ENCODE measurements around the gene RBM47. TPM values are rescaled to one million over a fixed set of nuclear protein-coding genes. Genes with fewer than 3 reads are reported as not detected.

RBM47 gene
- total and polyA plus RNA-seq, 2 of the 4 experiments (the other 2 are of a cell fraction): 0.44 to 1.1 TPM

- no peak overlapping the region for H3K23ac ChIP-seq (ENCODE audit: low read depth, low read length)
- peaks cover 12% of the 10 kb centered on the region for H3K4me1 ChIP-seq (ENCODE audit: control insufficient read depth, insufficient read depth, low read length)
- H2BK20ac ChIP-seq (ENCODE audit: low read depth, low read length): no peak overlapping the region
- DNase-seq (peak; percentile 29), ATAC-seq (ENCODE audit: low read depth) (no peak)
- H3K4ac ChIP-seq (ENCODE audit: low read depth, low read length): no peak overlapping the region
- H3K9me1 ChIP-seq (ENCODE audit: insufficient read depth, low read length): 0 out of 2 replicates have a peak, but pooled peaks cover 5% of the 10 kb centered on the region
- H2AK5ac ChIP-seq (ENCODE audit: low read depth, low read length): no peak overlapping the region
- no peak overlapping the region for H3K4me3 ChIP-seq (ENCODE audit: insufficient read depth, low read depth, low read length)
- H3K27ac ChIP-seq (ENCODE audit: insufficient read depth, low read length): no peak overlapping the region
- dilution Hi-C loops (cut with HindIII; ENCODE audit: low sequenced_read_pairs, unreplicated experiment): no loop called here
- H2BK120ac ChIP-seq (ENCODE audit: low read depth, low read length): no peak overlapping the region
- H3K18ac ChIP-seq (ENCODE audit: low read depth, low read length): no peak overlapping the region
- CTCF ChIA-PET: interaction anchor here (0.6 to 0.7 kb wide), 4 partner anchors 300 to 1595 kb away, joined by 3 to 4 read pairs (median 4); no protein-coding TSS in a partner anchor
- TF ChIP-seq CHD1 (IDR thresholded peaks at IDR 0.05; ENCODE audit: low read depth, low read length): no peak
- no peak for TF ChIP-seq NFE2L2 (IDR thresholded peaks at IDR 0.05; ENCODE audit: low read depth, low read length)
- TF ChIP-seq SMC3 (IDR thresholded peaks at IDR 0.05; ENCODE audit: low read depth, low read length): no peak
- TF ChIP-seq MAZ (IDR thresholded peaks at IDR 0.05; ENCODE audit: borderline replicate concordance, low read depth, low read length): no peak
- TF ChIP-seq RAD21 (IDR thresholded peaks at IDR 0.05; ENCODE audit: low read length): no peak
- TF ChIP-seq ELK1 (IDR thresholded peaks at IDR 0.05; ENCODE audit: borderline replicate concordance, low read depth, low read length): no peak
- TF ChIP-seq CEBPB (IDR thresholded peaks at IDR 0.05; ENCODE audit: low read depth, low read length): no peak
- TF ChIP-seq CTCF (conservative IDR thresholded peaks at IDR 0.05; ENCODE audit: low read depth, low read length): no peak
- TF ChIP-seq RFX5 (IDR thresholded peaks at IDR 0.05; ENCODE audit: low read depth, low read length): no peak
- H3K27me3 ChIP-seq (ENCODE audit: control insufficient read depth, insufficient read depth, low read length): no peaks in the 10 kb centered on the region; the same call in none of the 2 replicates
- no peak overlapping the region for H2BK15ac ChIP-seq (ENCODE audit: low read depth, low read length)
- H4K5ac ChIP-seq (ENCODE audit: low read depth, low read length): no peak overlapping the region
- H3K9me3 ChIP-seq (ENCODE audit: control insufficient read depth, insufficient read depth, low read length): no peaks in the 10 kb centered on the region
- POLR2A ChIA-PET (ENCODE audit: unreplicated experiment): no interaction called here
- intact Hi-C loops (cut with micrococcal nuclease): loop anchor here (5.0 kb wide), 1 partner anchor 304 kb away; no protein-coding TSS in a partner anchor
- H3K14ac ChIP-seq (replicated peaks; ENCODE audit: low read depth, low read length): no peak overlapping the region
- H4K8ac ChIP-seq (ENCODE audit: low read depth in 2 of 2, low read length in 2 of 2): no peak overlapping the region
- H2AK9ac ChIP-seq (replicated peaks; ENCODE audit: low read depth, low read length, poor library complexity): no peak overlapping the region
- H2BK5ac ChIP-seq (ENCODE audit: low read depth, low read length, poor library complexity, severe bottlenecking): no peak overlapping the region
- H2AFZ ChIP-seq (replicated peaks; ENCODE audit: low read length, poor library complexity): no peak overlapping the region
- no peaks in the 10 kb centered on the region for H3K36me3 ChIP-seq (ENCODE audit: control insufficient read depth, insufficient read depth, low read length)
- H3K9ac ChIP-seq (ENCODE audit: low read depth, low read length): no peak overlapping the region
- in situ Hi-C loops (cut with MboI; ENCODE audit: low sequenced_read_pairs): no loop called here
- no peak overlapping the region for H4K91ac ChIP-seq (ENCODE audit: insufficient read depth, low read depth, low read length)
- no peaks in the 10 kb centered on the region for H4K20me1 ChIP-seq (ENCODE audit: insufficient read depth, low read length)
- no TSS peak for BruUV-seq (replicated peaks)
- H3K56ac ChIP-seq (ENCODE audit: extremely low read depth, insufficient read depth, low read length): no peak overlapping the region
- H3K79me1 ChIP-seq (ENCODE audit: low read depth in 1 of 2, low read length in 2 of 2): no peaks in the 10 kb centered on the region
- WGBS, 2 experiments (ENCODE audit: extremely low coverage in 2 of 2, insufficient read length in 1 of 2): no CpG with 5 or more reads among the region's 10 CpGs
- peak overlapping the region; percentile 50 for H3K4me2 ChIP-seq (ENCODE audit: low read depth, low read length)
Measured at GRCh38 chr4:40626183-40626990, 3.3 kb downstream of the RBM47 start.
